T-helper 1 cell treated with Interleukin-12 subunit alpha and Interleukin-12 subunit beta and Interleukin-4 antibody, amounts not matched to agents 30 ng/mL and 1 ng/mL, for 36 hours (primary cell): ENCODE measurements around the gene RHBDD2. TPM values are rescaled to one million over a fixed set of nuclear protein-coding genes. Genes with fewer than 3 reads are reported as not detected.

Experiments used
- intact Hi-C: fragments of 100-400 bp; cut with micrococcal nuclease; formaldehyde crosslinking; loops from one replicate; pipeline ENCODE4 v1.15.1; 2024
- total RNA-seq: library from RNA; stranded (reverse); gene quantifications from 2 replicates; pipeline ENCODE4 v1.2.3, GENCODE V29; 2022

RHBDD2 gene
- total RNA-seq, 1 donor from 2014 or later, result 43.5 TPM

- intact Hi-C loops, result loop anchor here (1.0 to 2.0 kb wide), 5 partner anchors 13 to 443 kb away; partner anchors contain the start of genes MDH2, TMEM120A and YWHAG
These were observed 36.8 kb downstream of the RHBDD2 start for GRCh38 chr7:75915416-75916156.

- intact Hi-C loops, result no loop called here
These were observed 37.4 kb downstream of the RHBDD2 start for GRCh38 chr7:75916259-75916658.

- intact Hi-C loops, result no loop called here
These were observed 38.1 kb downstream of the RHBDD2 start for GRCh38 chr7:75916685-75917634.

- intact Hi-C loops, result no loop called here
These were observed 41.8 kb downstream of the RHBDD2 start for GRCh38 chr7:75920431-75921161.

- intact Hi-C loops, result no loop called here
These were observed 42.6 kb downstream of the RHBDD2 start for GRCh38 chr7:75921479-75921878.

GRCh38 chr7:75922966-75923603 is 44.3 kb downstream of the RHBDD2 start:
- intact Hi-C loops, result no loop called here

- intact Hi-C loops, result no loop called here
These were observed 45.4 kb downstream of the RHBDD2 start for GRCh38 chr7:75924256-75924655.

- intact Hi-C loops, result no loop called here
These were observed 46.1 kb downstream of the RHBDD2 start for GRCh38 chr7:75924889-75925288.

GRCh38 chr7:75925717-75926435 is 47.0 kb downstream of the RHBDD2 start:
- intact Hi-C loops, result no loop called here

- intact Hi-C loops, result loop anchor here (1.0 kb wide), 1 partner anchor 13 kb away; the partner anchor contains the start of gene POR
These were observed 49.7 kb downstream of the RHBDD2 start for GRCh38 chr7:75928568-75928914.

- intact Hi-C loops, result no loop called here
These were observed 52.8 kb downstream of the RHBDD2 start for GRCh38 chr7:75931680-75932079.

GRCh38 chr7:75937958-75938786 is 59.3 kb downstream of the RHBDD2 start:
- intact Hi-C loops, result no loop called here

Other genes starting within 250 kb of the RHBDD2 start
- 1.5 and 1.9 TPM in 2 replicates for gene HIP1, start 140.1 kb upstream of the RHBDD2 start, total RNA-seq
- gene CCL26, start 106.8 kb upstream of the RHBDD2 start, total RNA-seq, result not detected in 2 replicates
- not detected in 2 replicates for gene CCL24, start 65.2 kb upstream of the RHBDD2 start, total RNA-seq
- gene POR, start 36.1 kb downstream of the RHBDD2 start, total RNA-seq, result 78.0 and 78.2 TPM in 2 replicates
- 35.9 and 44.0 TPM in 2 replicates for gene TMEM120A, start 115.6 kb downstream of the RHBDD2 start, total RNA-seq
- gene STYXL1, start 169.0 kb downstream of the RHBDD2 start, total RNA-seq, result 33.5 and 34.1 TPM in 2 replicates
- 176 and 185 TPM in 2 replicates for gene MDH2, start 169.1 kb downstream of the RHBDD2 start, total RNA-seq